SK-N-SH (cell line): ENCODE measurements around the gene BTAF1. TPM values are rescaled to one million over a fixed set of nuclear protein-coding genes. Genes with fewer than 3 reads are reported as not detected.

Experiments used
- CTCF ChIA-PET: fragments of 300-600, 350-600 bp; formaldehyde crosslinking; extraction: SDS; loops from one replicate; lab custom pipeline; 2021; lab: Yijun Ruan, JAX
- POLR2A ChIA-PET: fragments of 350-600 bp; sonication (Branson Sonifier 250); formaldehyde crosslinking; extraction: SDS; loops from one replicate; lab custom pipeline; 2020; ENCODE audit warnings: antibody characterized with exemption, inconsistent platforms; lab: Yijun Ruan, JAX
- DNase-seq: peaks from one replicate; pipeline ENCODE4 v3.0.0; 2012
- H2AFZ ChIP-seq: fragments of 200-600 bp; sonication (generic); 2 replicates; pipeline ENCODE4 v1.8.1; 2016; ENCODE audit warnings: antibody characterized with exemption, mild to moderate bottlenecking, low read depth
- H3F3A ChIP-seq: fragments of 200-600 bp; sonication (generic); replicated peaks from 2 replicates; pipeline ENCODE3; 2016; ENCODE audit warnings: antibody characterized with exemption, mild to moderate bottlenecking; ENCODE audit not compliant: insufficient read depth
- H3K27ac ChIP-seq, 2 experiments: fragments of 200-500 bp in 1 of 2; fragments of 200-600 bp in 1 of 2; sonication (Bioruptor generic) in 1 of 2; sonication (generic), shearing (Covaris generic) in 1 of 2; 2 replicates each; pipeline versions ENCODE4 v1.5.1 to v1.6.1; 2014 to 2016; ENCODE audit warnings: low read depth in 2 of 2, inconsistent platforms in 1 of 2, low read length in 1 of 2, mild to moderate bottlenecking in 1 of 2, mixed read lengths in 1 of 2
- H3K27me3 ChIP-seq: fragments of 200-600 bp; sonication (generic), shearing (Covaris generic); 2 replicates; pipeline ENCODE4 v1.6.1; 2016; ENCODE audit warnings: mixed run types; ENCODE audit not compliant: insufficient read depth
- H3K36me3 ChIP-seq, 2 experiments: fragments of 200-500 bp in 1 of 2; fragments of 200-600 bp in 1 of 2; sonication (Bioruptor generic) in 1 of 2; sonication (generic) in 1 of 2; replicated peaks in 1 of 2; 2 replicates each; pipeline versions ENCODE3 to v1.5.1; 2014 to 2016; ENCODE audit warnings: low read length in 1 of 2, mild to moderate bottlenecking in 1 of 2; ENCODE audit not compliant: insufficient read depth in 2 of 2, control insufficient read depth in 1 of 2
- H3K4me1 ChIP-seq, 2 experiments: fragments of 200-500 bp in 1 of 2; fragments of 200-600 bp in 1 of 2; sonication (Bioruptor generic) in 1 of 2; sonication (generic), shearing (Covaris generic) in 1 of 2; 2 replicates each; pipeline versions ENCODE4 v1.5.1 to v1.6.1; 2014 to 2016; ENCODE audit warnings: low read depth in 1 of 2, low read length in 1 of 2, mixed run types in 1 of 2; ENCODE audit not compliant: insufficient read depth in 2 of 2, control insufficient read depth in 1 of 2
- H3K4me2 ChIP-seq: fragments of 200-600 bp; sonication (generic), shearing (Covaris generic); 2 replicates; pipeline ENCODE4 v1.6.1; 2017; ENCODE audit warnings: mixed run types
- H3K4me3 ChIP-seq, 2 experiments: fragments of 200-500 bp in 1 of 2; fragments of 200-600 bp in 1 of 2; sonication (Bioruptor generic) in 1 of 2; sonication (generic), shearing (Covaris generic) in 1 of 2; 2 replicates each; pipeline versions ENCODE4 v1.5.1 to v1.8.1; 2014 to 2016; ENCODE audit warnings: low read depth in 2 of 2, inconsistent platforms in 1 of 2, low read length in 1 of 2, mild to moderate bottlenecking in 1 of 2, mixed read lengths in 1 of 2, moderate library complexity in 1 of 2
- H3K79me2 ChIP-seq: fragments of 200-600 bp; sonication (generic); 2 replicates; pipeline ENCODE4 v1.8.1; 2017; ENCODE audit warnings: mild to moderate bottlenecking; ENCODE audit not compliant: insufficient read depth
- H3K9ac ChIP-seq: fragments of 200-600 bp; sonication (generic); 2 replicates; pipeline ENCODE4 v1.6.1; 2017; ENCODE audit warnings: mixed run types
- H3K9me2 ChIP-seq: fragments of 200-600 bp; sonication (generic); 2 replicates; pipeline ENCODE4 v1.6.1; 2017; ENCODE audit warnings: mixed run types
- H3K9me3 ChIP-seq: fragments of 200-600 bp; sonication (generic); 2 replicates; pipeline ENCODE4 v1.6.1; 2017; ENCODE audit warnings: mixed run types, mild to moderate bottlenecking, moderate library complexity
- H4K20me1 ChIP-seq: fragments of 200-600 bp; sonication (generic); 2 replicates; pipeline ENCODE4 v1.6.1; 2017; ENCODE audit warnings: mild to moderate bottlenecking, mixed run types; ENCODE audit not compliant: insufficient read depth
- CHD2 ChIP-seq: fragments of 150-350 bp; IDR thresholded peaks from 2 replicates; pipeline ENCODE4 v1.6.1; 2018; ENCODE audit warnings: low read length; ENCODE audit not compliant: partially characterized antibody
- ELF1 ChIP-seq: IDR thresholded peaks from 2 replicates; pipeline ENCODE4 v1.4.0; 2012
- FOXJ3 ChIP-seq: sonication (generic); formaldehyde crosslinking; IDR thresholded peaks from 2 replicates; pipeline ENCODE4 v1.5.1; 2020; ENCODE audit warnings: mild to moderate bottlenecking, missing genetic modification reagents
- FOXM1 ChIP-seq: IDR thresholded peaks from 2 replicates; pipeline ENCODE4 v1.4.0; 2012; ENCODE audit warnings: low read depth, mild to moderate bottlenecking
- GABPA ChIP-seq: IDR thresholded peaks from 2 replicates; pipeline ENCODE4 v1.4.0; 2012; ENCODE audit warnings: low read depth, mild to moderate bottlenecking
- GATA2 ChIP-seq: sonication (generic); formaldehyde crosslinking; IDR thresholded peaks from 2 replicates; pipeline ENCODE4 v1.5.0; 2020; ENCODE audit warnings: mild to moderate bottlenecking, missing genetic modification reagents
- MXI1 ChIP-seq: IDR thresholded peaks from 2 replicates; pipeline ENCODE4 v1.6.1; 2012; ENCODE audit warnings: mild to moderate bottlenecking, low read depth, low read length, improper control_type of control experiment
- NFIC ChIP-seq: IDR thresholded peaks from 2 replicates; pipeline ENCODE4 v1.4.0; 2012; ENCODE audit warnings: borderline replicate concordance
- NRF1 ChIP-seq: IDR thresholded peaks from 2 replicates; pipeline ENCODE4 v1.6.1; 2012; ENCODE audit warnings: low read depth, mild to moderate bottlenecking, low read length
- POLR2AphosphoS5 ChIP-seq: IDR thresholded peaks from 2 replicates; pipeline ENCODE4 v1.6.1; 2012; ENCODE audit warnings: low read depth, low read length
- RFX5 ChIP-seq: IDR thresholded peaks from 2 replicates; pipeline ENCODE4 v1.6.1; 2012; ENCODE audit warnings: mild to moderate bottlenecking, improper control_type of control experiment, low read length
- RXRA ChIP-seq: IDR thresholded peaks from 2 replicates; pipeline ENCODE4 v1.4.0; 2012; ENCODE audit warnings: low read depth, mild to moderate bottlenecking, borderline replicate concordance
- SIN3A ChIP-seq: IDR thresholded peaks from 2 replicates; pipeline ENCODE4 v1.6.1; 2012; ENCODE audit warnings: low read depth, mild to moderate bottlenecking, low read length, moderate library complexity, borderline replicate concordance
- TAF1 ChIP-seq: IDR thresholded peaks from 2 replicates; pipeline ENCODE4 v1.6.1; 2012; ENCODE audit warnings: low read depth, mild to moderate bottlenecking, low read length, moderate library complexity, borderline replicate concordance
- TCF12 ChIP-seq: IDR thresholded peaks from 2 replicates; pipeline ENCODE4 v1.4.0; 2012
- TEAD4 ChIP-seq: IDR thresholded peaks from 2 replicates; pipeline ENCODE4 v1.4.0; 2012; ENCODE audit warnings: mild to moderate bottlenecking, borderline replicate concordance; ENCODE audit not compliant: insufficient read depth
- YY1 ChIP-seq: IDR thresholded peaks from 2 replicates; pipeline ENCODE4 v1.4.0; 2012; ENCODE audit warnings: low read depth, mild to moderate bottlenecking
- WGBS: methylation state at CpG from one replicate; pipeline ENCODE4 v1.1.6; 2017; ENCODE audit warnings: low lambda C conversion rate; 5-methylcytosine and 5-hydroxymethylcytosine counted together
- polyA plus RNA-seq, 3 experiments: library from polyadenylated mRNA; depleted of rRNA; stranded (reverse); fragments of >200 nt; gene quantifications; 2 replicates each; pipeline ENCODE4 v1.2.3, GENCODE V29; 2012
- TF ChIP-seq, protein P1 (sequence below): IDR thresholded peaks from 2 replicates; pipeline ENCODE4 v1.6.1; 2012; ENCODE audit warnings: mild to moderate bottlenecking, low read depth, low read length, moderate library complexity
- TF ChIP-seq, protein P2 (sequence below): IDR thresholded peaks from 2 replicates; pipeline ENCODE4 v1.4.0; 2012; ENCODE audit warnings: low read depth, borderline replicate concordance

The BTAF1 gene
- polyA plus RNA-seq, 1 of the 3 experiments (the other 2 are of a cell fraction) = 9.8 TPM

- DNase-seq = no peak
- Histone ChIP-seq H3K4me2 (no peak overlapping the region), H3K9me2 (no peaks in the 10 kb centered on the region), H3K9ac (no peak overlapping the region), H3K79me2 (peaks cover 100% of the 10 kb centered on the region), H2AFZ (no peak overlapping the region), H3K4me1 (peaks cover 0 to 7% of the 10 kb centered on the region in 2 experiments; a peak in 2 of 4 replicates), H3K27ac (no peak overlapping the region), H3F3A (peaks cover 9% of the 10 kb centered on the region), H3K4me3 (no peak overlapping the region), H3K9me3 (no peaks in the 10 kb centered on the region), H4K20me1 (peaks cover 35% of the 10 kb centered on the region), H3K36me3 (peaks cover 27 to 48% of the 10 kb centered on the region in 2 experiments)
- ChIA-PET POLR2A (no interaction called here), CTCF (interaction anchor here (4.1 kb wide), 1 partner anchor 17 kb away, joined by 14 read pairs; no protein-coding TSS in a partner anchor)
- TF ChIP-seq, protein P1, sequence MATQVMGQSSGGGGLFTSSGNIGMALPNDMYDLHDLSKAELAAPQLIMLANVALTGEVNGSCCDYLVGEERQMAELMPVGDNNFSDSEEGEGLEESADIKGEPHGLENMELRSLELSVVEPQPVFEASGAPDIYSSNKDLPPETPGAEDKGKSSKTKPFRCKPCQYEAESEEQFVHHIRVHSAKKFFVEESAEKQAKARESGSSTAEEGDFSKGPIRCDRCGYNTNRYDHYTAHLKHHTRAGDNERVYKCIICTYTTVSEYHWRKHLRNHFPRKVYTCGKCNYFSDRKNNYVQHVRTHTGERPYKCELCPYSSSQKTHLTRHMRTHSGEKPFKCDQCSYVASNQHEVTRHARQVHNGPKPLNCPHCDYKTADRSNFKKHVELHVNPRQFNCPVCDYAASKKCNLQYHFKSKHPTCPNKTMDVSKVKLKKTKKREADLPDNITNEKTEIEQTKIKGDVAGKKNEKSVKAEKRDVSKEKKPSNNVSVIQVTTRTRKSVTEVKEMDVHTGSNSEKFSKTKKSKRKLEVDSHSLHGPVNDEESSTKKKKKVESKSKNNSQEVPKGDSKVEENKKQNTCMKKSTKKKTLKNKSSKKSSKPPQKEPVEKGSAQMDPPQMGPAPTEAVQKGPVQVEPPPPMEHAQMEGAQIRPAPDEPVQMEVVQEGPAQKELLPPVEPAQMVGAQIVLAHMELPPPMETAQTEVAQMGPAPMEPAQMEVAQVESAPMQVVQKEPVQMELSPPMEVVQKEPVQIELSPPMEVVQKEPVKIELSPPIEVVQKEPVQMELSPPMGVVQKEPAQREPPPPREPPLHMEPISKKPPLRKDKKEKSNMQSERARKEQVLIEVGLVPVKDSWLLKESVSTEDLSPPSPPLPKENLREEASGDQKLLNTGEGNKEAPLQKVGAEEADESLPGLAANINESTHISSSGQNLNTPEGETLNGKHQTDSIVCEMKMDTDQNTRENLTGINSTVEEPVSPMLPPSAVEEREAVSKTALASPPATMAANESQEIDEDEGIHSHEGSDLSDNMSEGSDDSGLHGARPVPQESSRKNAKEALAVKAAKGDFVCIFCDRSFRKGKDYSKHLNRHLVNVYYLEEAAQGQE = no peak
- TF ChIP-seq SIN3A (no peak), POLR2AphosphoS5 (no peak), YY1 (no peak), NRF1 (no peak), GATA2 (CRISPR knock-in tag) (no peak), RFX5 (no peak), FOXJ3 (no peak), ELF1 (no peak), MXI1 (no peak), TAF1 (no peak)
- TF ChIP-seq, protein P2, sequence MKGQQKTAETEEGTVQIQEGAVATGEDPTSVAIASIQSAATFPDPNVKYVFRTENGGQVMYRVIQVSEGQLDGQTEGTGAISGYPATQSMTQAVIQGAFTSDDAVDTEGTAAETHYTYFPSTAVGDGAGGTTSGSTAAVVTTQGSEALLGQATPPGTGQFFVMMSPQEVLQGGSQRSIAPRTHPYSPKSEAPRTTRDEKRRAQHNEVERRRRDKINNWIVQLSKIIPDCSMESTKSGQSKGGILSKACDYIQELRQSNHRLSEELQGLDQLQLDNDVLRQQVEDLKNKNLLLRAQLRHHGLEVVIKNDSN = no peak
- TF ChIP-seq, all 33 proteins: peak for 0
- WGBS = 84% methylated on average over 3 of the region's 3 CpGs
- H3K27me3 ChIP-seq = no peaks in the 10 kb centered on the region
Observed at GRCh38 chr10:91930939-91931338, 7.4 kb downstream of the BTAF1 start.

DNA sequence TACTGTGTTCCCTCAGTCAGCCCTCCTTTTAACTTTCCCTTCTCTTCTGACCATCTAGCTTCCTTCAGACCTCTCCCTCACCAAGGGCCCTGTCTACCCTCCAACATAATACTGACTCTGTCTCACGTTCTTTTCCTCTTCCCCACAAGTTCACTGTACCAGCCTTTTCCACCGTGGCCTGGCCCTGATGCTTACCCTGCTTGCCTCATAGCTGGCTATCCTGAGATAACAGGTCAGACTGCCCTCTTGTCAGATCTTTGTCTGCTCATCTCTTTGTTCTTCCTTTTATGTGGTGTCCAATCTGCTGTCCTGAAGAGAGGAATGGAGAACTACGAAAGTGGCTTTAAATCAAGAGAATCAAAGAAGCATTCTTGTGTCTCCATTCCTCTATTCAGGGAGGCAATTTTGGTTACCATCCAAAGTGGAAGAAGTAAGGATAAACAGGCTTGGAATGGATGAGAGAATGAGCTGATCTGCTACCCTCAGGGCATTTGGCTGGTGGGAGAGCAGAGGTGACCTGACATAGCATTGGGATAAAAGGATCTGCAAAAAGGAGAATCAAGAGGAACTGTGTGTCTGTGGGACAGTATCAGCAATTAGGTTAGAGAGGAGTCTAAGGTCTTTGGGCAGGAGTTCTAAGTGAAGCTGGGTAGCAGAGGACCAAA lies 8.1 kb downstream of the BTAF1 start:
- H3K27me3 ChIP-seq = no peaks in the 10 kb centered on the region
- peaks cover 100% of the 10 kb centered on the region for H3K79me2 ChIP-seq
- H3K27ac ChIP-seq = peak overlapping the region in 1 of 2 experiments; percentile 1; a peak in 1 of 4 replicates
- DNase-seq = no peak
- H3K4me2 ChIP-seq = no peak overlapping the region
- H2AFZ ChIP-seq = no peak overlapping the region
- no peak overlapping the region for H3K4me3 ChIP-seq
- H3K9me2 ChIP-seq = no peaks in the 10 kb centered on the region
- ChIA-PET POLR2A (interaction anchor here (0.6 kb wide), 1 partner anchor 13 kb away, joined by 3 read pairs; no protein-coding TSS in a partner anchor), CTCF (interaction anchor here (4.1 kb wide), 1 partner anchor 18 kb away, joined by 14 read pairs; no protein-coding TSS in a partner anchor)
- no peak overlapping the region for H3K9ac ChIP-seq
- no peaks in the 10 kb centered on the region for H3K9me3 ChIP-seq
- peaks cover 34 to 47% of the 10 kb centered on the region in 2 experiments for H3K36me3 ChIP-seq
- peaks cover 0 to 7% of the 10 kb centered on the region in 2 experiments; a peak in 2 of 4 replicates for H3K4me1 ChIP-seq
- WGBS = 54% methylated on average over 3 of the region's 3 CpGs
- H3F3A ChIP-seq = peaks cover 9% of the 10 kb centered on the region
- peaks cover 31% of the 10 kb centered on the region for H4K20me1 ChIP-seq
- TF ChIP-seq NFIC (no peak), RXRA (no peak), CHD2 (no peak), YY1 (no peak), TEAD4 (no peak), RFX5 (no peak), FOXM1 (no peak), TCF12 (no peak), GABPA (no peak)
- TF ChIP-seq, protein P2 = no peak
